Loucy (cell line): ENCODE measurements around the gene OR1Q1.

Experiments
- H2AFZ ChIP-seq: fragments of 200-600 bp; sonication (generic); 2 replicates; pipeline ENCODE4 v1.6.0; 2016; ENCODE audit warnings: antibody characterized with exemption, mild to moderate bottlenecking, low read length, moderate library complexity
- H3F3A ChIP-seq: fragments of 200-600 bp; 2 replicates; pipeline ENCODE4 v1.6.0; 2016; ENCODE audit warnings: antibody characterized with exemption, low read depth, mild to moderate bottlenecking
- H3K27me3 ChIP-seq: fragments of 200-600 bp; sonication (generic); 2 replicates; pipeline ENCODE4 v1.6.1; 2014; ENCODE audit warnings: low read length, mild to moderate bottlenecking; ENCODE audit not compliant: insufficient read depth, poor library complexity, severe bottlenecking
- H3K36me3 ChIP-seq: fragments of 200-600 bp; sonication (generic); 2 replicates; pipeline ENCODE4 v1.6.1; 2016; ENCODE audit warnings: low read length; ENCODE audit not compliant: insufficient read depth
- H3K4me1 ChIP-seq: fragments of 200-600 bp; sonication (generic); 2 replicates; pipeline ENCODE4 v1.5.1; 2014; ENCODE audit warnings: low read length, mild to moderate bottlenecking; ENCODE audit not compliant: insufficient read depth, poor library complexity, severe bottlenecking
- H3K4me2 ChIP-seq: fragments of 200-600 bp; sonication (generic); 2 replicates; pipeline ENCODE4 v1.6.0; 2014; ENCODE audit warnings: antibody characterized with exemption, low read length, low read depth, mild to moderate bottlenecking; ENCODE audit not compliant: poor library complexity, severe bottlenecking
- H3K4me3 ChIP-seq: fragments of 200-600 bp; sonication (generic); 2 replicates; pipeline ENCODE4 v1.5.1; 2014; ENCODE audit warnings: low read length, mild to moderate bottlenecking, mixed read lengths; ENCODE audit not compliant: poor library complexity, severe bottlenecking
- H3K79me2 ChIP-seq: fragments of 200-600 bp; sonication (generic); 2 replicates; pipeline ENCODE4 v1.6.1; 2014; ENCODE audit warnings: low read length; ENCODE audit not compliant: insufficient read depth
- H3K9ac ChIP-seq: fragments of 200-600 bp; sonication (generic); 2 replicates; pipeline ENCODE4 v1.6.0; 2014; ENCODE audit warnings: mild to moderate bottlenecking, low read depth, low read length, moderate library complexity; ENCODE audit not compliant: poor library complexity, severe bottlenecking
- H3K9me2 ChIP-seq: fragments of 200-600 bp; sonication (generic); replicated peaks from 2 replicates; pipeline ENCODE4 v1.6.1; 2016; ENCODE audit warnings: low read depth, low read length, mixed read lengths
- H3K9me3 ChIP-seq: fragments of 200-600 bp; sonication (generic); 2 replicates; pipeline ENCODE4 v1.6.1; 2014; ENCODE audit warnings: mild to moderate bottlenecking, antibody characterized with exemption, low read length, low read depth; ENCODE audit not compliant: insufficient read depth
- H4K20me1 ChIP-seq: fragments of 200-600 bp; sonication (generic); 2 replicates; pipeline ENCODE4 v1.6.0; 2014; ENCODE audit warnings: antibody characterized with exemption, low read length, mild to moderate bottlenecking; ENCODE audit not compliant: insufficient read depth, poor library complexity, severe bottlenecking
- EZH2phosphoT487 ChIP-seq: fragments of 200-600 bp; IDR thresholded peaks from 2 replicates; pipeline ENCODE4 v1.6.1; 2018; ENCODE audit warnings: antibody characterized with exemption, mild to moderate bottlenecking, moderate library complexity, borderline replicate concordance
- TF ChIP-seq, protein P1 (sequence below): fragments of 200-600 bp; sonication (generic); conservative IDR thresholded peaks from 2 replicates; pipeline ENCODE4 v1.5.1; 2014; ENCODE audit warnings: mild to moderate bottlenecking, antibody characterized with exemption, low read length

OR1Q1 gene

DNA sequence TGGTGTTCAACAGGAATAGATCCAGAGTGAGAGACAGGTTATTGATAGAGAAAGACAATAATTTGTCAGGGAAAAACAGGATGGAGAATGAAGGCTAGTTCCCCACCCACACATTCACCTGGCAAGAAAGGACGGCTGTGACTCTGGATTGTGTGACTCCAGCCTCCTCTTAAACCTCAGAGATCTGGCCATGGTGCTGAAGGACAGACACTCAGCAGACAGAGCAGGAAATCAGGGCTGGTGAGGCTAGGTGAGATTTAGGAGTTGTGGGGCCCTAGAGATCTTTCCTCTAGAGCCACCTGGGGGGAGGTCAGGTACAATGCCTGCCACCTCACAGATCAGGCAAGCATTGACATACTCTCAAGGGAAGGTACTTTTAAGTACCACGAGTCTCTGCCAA, 27.7 kb downstream of the OR1Q1 start:
- H3K36me3 ChIP-seq = no peaks in the 10 kb centered on the region
- H3K9me2 ChIP-seq = no peaks in the 10 kb centered on the region
- no peaks in the 10 kb centered on the region for H4K20me1 ChIP-seq
- no peak overlapping the region for H3K4me2 ChIP-seq
- H3K4me3 ChIP-seq = no peak overlapping the region
- no peaks in the 10 kb centered on the region for H3F3A ChIP-seq
- H3K79me2 ChIP-seq = no peaks in the 10 kb centered on the region
- H3K9me3 ChIP-seq = no peaks in the 10 kb centered on the region
- no peak overlapping the region for H2AFZ ChIP-seq
- H3K27me3 ChIP-seq = no peaks in the 10 kb centered on the region
- no peaks in the 10 kb centered on the region for H3K4me1 ChIP-seq
- TF ChIP-seq, protein P1, sequence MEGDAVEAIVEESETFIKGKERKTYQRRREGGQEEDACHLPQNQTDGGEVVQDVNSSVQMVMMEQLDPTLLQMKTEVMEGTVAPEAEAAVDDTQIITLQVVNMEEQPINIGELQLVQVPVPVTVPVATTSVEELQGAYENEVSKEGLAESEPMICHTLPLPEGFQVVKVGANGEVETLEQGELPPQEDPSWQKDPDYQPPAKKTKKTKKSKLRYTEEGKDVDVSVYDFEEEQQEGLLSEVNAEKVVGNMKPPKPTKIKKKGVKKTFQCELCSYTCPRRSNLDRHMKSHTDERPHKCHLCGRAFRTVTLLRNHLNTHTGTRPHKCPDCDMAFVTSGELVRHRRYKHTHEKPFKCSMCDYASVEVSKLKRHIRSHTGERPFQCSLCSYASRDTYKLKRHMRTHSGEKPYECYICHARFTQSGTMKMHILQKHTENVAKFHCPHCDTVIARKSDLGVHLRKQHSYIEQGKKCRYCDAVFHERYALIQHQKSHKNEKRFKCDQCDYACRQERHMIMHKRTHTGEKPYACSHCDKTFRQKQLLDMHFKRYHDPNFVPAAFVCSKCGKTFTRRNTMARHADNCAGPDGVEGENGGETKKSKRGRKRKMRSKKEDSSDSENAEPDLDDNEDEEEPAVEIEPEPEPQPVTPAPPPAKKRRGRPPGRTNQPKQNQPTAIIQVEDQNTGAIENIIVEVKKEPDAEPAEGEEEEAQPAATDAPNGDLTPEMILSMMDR = no peak
- no peak for TF ChIP-seq EZH2phosphoT487
- H3K9ac ChIP-seq = no peak overlapping the region

DNA sequence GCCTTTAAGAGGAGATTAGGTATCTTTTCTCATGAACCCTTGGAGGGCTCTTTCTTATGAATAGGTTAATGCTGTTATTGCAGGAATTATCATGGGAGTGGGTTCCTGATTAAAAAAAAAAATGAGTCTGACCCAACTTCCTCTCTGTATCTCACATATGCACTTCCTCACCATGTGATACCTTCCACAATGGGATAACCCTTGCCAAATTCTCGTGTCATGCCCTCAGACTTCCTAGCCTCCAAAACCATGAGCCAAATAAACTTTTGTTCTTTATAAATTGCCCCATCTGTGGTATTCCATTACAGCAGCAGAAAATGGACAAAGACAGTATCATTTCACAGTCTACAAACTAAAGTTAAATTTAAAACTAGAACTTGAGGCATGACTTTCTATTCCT, 41.8 kb downstream of the OR1Q1 start:
- Histone ChIP-seq H3K9me2 (no peaks in the 10 kb centered on the region; the same call in 1 of the 2 replicates), H3K36me3 (no peaks in the 10 kb centered on the region), H3F3A (no peaks in the 10 kb centered on the region), H4K20me1 (no peaks in the 10 kb centered on the region), H3K9me3 (no peaks in the 10 kb centered on the region), H2AFZ (no peak overlapping the region), H3K4me1 (no peaks in the 10 kb centered on the region), H3K9ac (no peak overlapping the region), H3K79me2 (no peaks in the 10 kb centered on the region), H3K27me3 (no peaks in the 10 kb centered on the region), H3K4me2 (no peak overlapping the region), H3K4me3 (no peak overlapping the region)
- no peak for TF ChIP-seq EZH2phosphoT487
- TF ChIP-seq, protein P1 = no peak

DNA sequence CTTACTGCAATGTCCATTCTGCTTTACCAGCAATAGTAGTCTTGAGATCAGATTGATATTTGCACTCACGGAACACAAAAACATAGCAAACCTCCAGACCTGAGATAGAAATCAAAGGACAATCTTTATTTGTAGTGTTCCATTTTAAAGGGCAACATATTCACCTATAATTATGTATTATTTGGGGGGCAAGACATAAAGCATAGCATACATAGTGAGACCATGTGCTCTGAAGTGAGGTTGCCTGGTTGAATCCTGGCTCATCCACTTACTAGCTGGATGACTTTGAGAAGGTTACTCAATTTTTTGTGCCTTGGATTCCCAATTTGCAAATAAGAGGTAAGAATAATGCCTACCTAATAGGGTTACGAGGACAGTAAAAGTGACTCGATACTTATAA, 43.0 kb downstream of the OR1Q1 start, which contains the start of gene OR1B1:
TSS of gene OR1B1 (minus strand) at position 101 of the 400 bp plus-strand sequence.
- H4K20me1 ChIP-seq = no peaks in the 10 kb centered on the region
- H3K9ac ChIP-seq = no peak within 1 kb of the TSS
- no peaks in the 10 kb centered on the region for H3F3A ChIP-seq
- no peaks in the 10 kb centered on the region for H3K36me3 ChIP-seq
- H3K27me3 ChIP-seq = no peaks in the 10 kb centered on the region
- no peaks in the 10 kb centered on the region for H3K9me3 ChIP-seq
- H3K79me2 ChIP-seq = no peaks in the 10 kb centered on the region
- H3K4me3 ChIP-seq = no peak within 1 kb of the TSS
- no peaks in the 10 kb centered on the region; the same call in 1 of the 2 replicates for H3K9me2 ChIP-seq
- H3K4me1 ChIP-seq = no peaks in the 10 kb centered on the region
- no peak within 1 kb of the TSS for H3K4me2 ChIP-seq
- TF ChIP-seq, protein P1 = no peak
- no peak for TF ChIP-seq EZH2phosphoT487
- no peak within 1 kb of the TSS for H2AFZ ChIP-seq
